ENCODE measurements around the gene THBS4.

Gene THBS4

DNA sequence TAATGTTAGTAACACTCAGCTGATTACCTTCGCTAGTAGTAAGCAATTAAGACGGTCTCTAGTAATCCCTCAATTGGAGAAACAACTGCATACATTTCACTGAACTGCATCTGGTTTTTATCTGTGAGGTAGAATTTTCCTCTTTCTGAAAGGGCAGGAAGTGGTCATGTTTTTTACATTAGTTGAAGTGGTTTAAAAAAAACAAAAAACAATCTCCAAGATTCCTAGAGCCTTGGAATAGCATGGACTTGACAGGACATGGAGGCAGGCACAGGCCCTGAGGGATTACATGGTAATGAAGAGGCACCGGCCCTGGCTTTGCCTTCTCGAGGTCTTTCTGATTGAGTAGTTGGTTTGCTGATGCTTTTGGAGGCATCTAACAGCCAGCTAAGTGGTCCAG lies 25.8 kb downstream of the THBS4 start:
- no peaks in the 10 kb centered on the region for H3K27me3 ChIP-seq (replicated peaks; ENCODE audit: insufficient read depth, low read length)
- H3K4me1 ChIP-seq (ENCODE audit: low read length) = no peaks in the 10 kb centered on the region
- H3K4me3 ChIP-seq (ENCODE audit: low read length) = no peak overlapping the region
- no peak overlapping the region for H3K9ac ChIP-seq (ENCODE audit: low read length)
- H2AFZ ChIP-seq (ENCODE audit: low read length) = no peak overlapping the region
- no peak for DNase-seq
- TF ChIP-seq CTCF (IDR thresholded peaks at IDR 0.05; ENCODE audit: low read length) = no peak
- TF ChIP-seq EZH2phosphoT487 (IDR thresholded peaks at IDR 0.05; ENCODE audit: low read length) = no peak
- TF ChIP-seq EZH2 (optimal IDR thresholded peaks at IDR 0.05; ENCODE audit: low read depth, low read length) = no peak
- no peaks in the 10 kb centered on the region for H3F3A ChIP-seq (ENCODE audit: insufficient read depth, low read length)
- no peaks in the 10 kb centered on the region for H4K20me1 ChIP-seq (ENCODE audit: insufficient read depth, low read length)
- no peak overlapping the region for H3K4me2 ChIP-seq (ENCODE audit: low read depth, low read length)
- H3K9me3 ChIP-seq (replicated peaks; ENCODE audit: insufficient read depth, low read length) = no peaks in the 10 kb centered on the region
- H3K79me2 ChIP-seq (ENCODE audit: low read length) = no peaks in the 10 kb centered on the region
- no peaks in the 10 kb centered on the region for H3K9me2 ChIP-seq (replicated peaks; ENCODE audit: insufficient read depth, low read length)
- H3K27ac ChIP-seq (ENCODE audit: low read length) = no peak overlapping the region
- H3K36me3 ChIP-seq (replicated peaks; ENCODE audit: insufficient read depth, low read length) = no peaks in the 10 kb centered on the region

- TF ChIP-seq EZH2phosphoT487 (IDR thresholded peaks at IDR 0.05; ENCODE audit: low read length) = no peak
- TF ChIP-seq CTCF (IDR thresholded peaks at IDR 0.05; ENCODE audit: low read length) = no peak
- TF ChIP-seq EZH2 (optimal IDR thresholded peaks at IDR 0.05; ENCODE audit: low read depth, low read length) = no peak
- no peak overlapping the region for H3K27ac ChIP-seq (ENCODE audit: low read length)
- no peak overlapping the region for H2AFZ ChIP-seq (ENCODE audit: low read length)
- no peaks in the 10 kb centered on the region for H3K27me3 ChIP-seq (replicated peaks; ENCODE audit: insufficient read depth, low read length)
- no peak overlapping the region for H3K4me3 ChIP-seq (ENCODE audit: low read length)
- H3K36me3 ChIP-seq (replicated peaks; ENCODE audit: insufficient read depth, low read length) = no peaks in the 10 kb centered on the region
- H4K20me1 ChIP-seq (ENCODE audit: insufficient read depth, low read length) = no peaks in the 10 kb centered on the region
- H3F3A ChIP-seq (ENCODE audit: insufficient read depth, low read length) = no peaks in the 10 kb centered on the region
- H3K9me3 ChIP-seq (replicated peaks; ENCODE audit: insufficient read depth, low read length) = no peaks in the 10 kb centered on the region
- DNase-seq = no peak
- H3K9ac ChIP-seq (ENCODE audit: low read length) = no peak overlapping the region
- H3K4me2 ChIP-seq (ENCODE audit: low read depth, low read length) = no peak overlapping the region
- no peaks in the 10 kb centered on the region for H3K79me2 ChIP-seq (ENCODE audit: low read length)
- no peaks in the 10 kb centered on the region for H3K9me2 ChIP-seq (replicated peaks; ENCODE audit: insufficient read depth, low read length)
- no peaks in the 10 kb centered on the region for H3K4me1 ChIP-seq (ENCODE audit: low read length)
Observed at GRCh38 chr5:80061547-80061946, 26.4 kb downstream of the THBS4 start.

- H3K4me2 ChIP-seq (ENCODE audit: low read depth, low read length) = no peak overlapping the region
- no peak overlapping the region for H3K9ac ChIP-seq (ENCODE audit: low read length)
- H3K27me3 ChIP-seq (replicated peaks; ENCODE audit: insufficient read depth, low read length) = no peaks in the 10 kb centered on the region
- no peak overlapping the region for H3K27ac ChIP-seq (ENCODE audit: low read length)
- H3K4me1 ChIP-seq (ENCODE audit: low read length) = no peaks in the 10 kb centered on the region
- no peaks in the 10 kb centered on the region for H3K9me3 ChIP-seq (replicated peaks; ENCODE audit: insufficient read depth, low read length)
- H3K36me3 ChIP-seq (replicated peaks; ENCODE audit: insufficient read depth, low read length) = no peaks in the 10 kb centered on the region
- H3K4me3 ChIP-seq (ENCODE audit: low read length) = no peak overlapping the region
- no peaks in the 10 kb centered on the region for H4K20me1 ChIP-seq (ENCODE audit: insufficient read depth, low read length)
- DNase-seq = no peak
- H2AFZ ChIP-seq (ENCODE audit: low read length) = no peak overlapping the region
- TF ChIP-seq EZH2phosphoT487 (IDR thresholded peaks at IDR 0.05; ENCODE audit: low read length) = no peak
- no peak for TF ChIP-seq EZH2 (optimal IDR thresholded peaks at IDR 0.05; ENCODE audit: low read depth, low read length)
- TF ChIP-seq CTCF (IDR thresholded peaks at IDR 0.05; ENCODE audit: low read length) = no peak
- H3K79me2 ChIP-seq (ENCODE audit: low read length) = no peaks in the 10 kb centered on the region
- no peaks in the 10 kb centered on the region for H3K9me2 ChIP-seq (replicated peaks; ENCODE audit: insufficient read depth, low read length)
- H3F3A ChIP-seq (ENCODE audit: insufficient read depth, low read length) = no peaks in the 10 kb centered on the region
Observed at GRCh38 chr5:80064124-80064523, 29.0 kb downstream of the THBS4 start.
